Urothelium cell line (cell line): ENCODE measurements around the gene MAP2K1.
A peak's percentile ranks its signal among the peaks of the same experiment; 100 is the strongest.
"Not testable (repeated sequence)": the region's sequence is repeated elsewhere in the genome, so short reads cannot be mapped to it uniquely, and the experiment has no call there.

Experiments used
- DNase-seq: peaks from one replicate; pipeline ENCODE4 v3.0.0; 2011; ENCODE audit warnings: low spot score, mixed read lengths
- FAIRE-seq: peaks from 2 replicates; lab custom pipeline; 2011; peaks lifted over from hg19 to GRCh38; lab: Jason Lieb, UNC

MAP2K1 gene

DNA sequence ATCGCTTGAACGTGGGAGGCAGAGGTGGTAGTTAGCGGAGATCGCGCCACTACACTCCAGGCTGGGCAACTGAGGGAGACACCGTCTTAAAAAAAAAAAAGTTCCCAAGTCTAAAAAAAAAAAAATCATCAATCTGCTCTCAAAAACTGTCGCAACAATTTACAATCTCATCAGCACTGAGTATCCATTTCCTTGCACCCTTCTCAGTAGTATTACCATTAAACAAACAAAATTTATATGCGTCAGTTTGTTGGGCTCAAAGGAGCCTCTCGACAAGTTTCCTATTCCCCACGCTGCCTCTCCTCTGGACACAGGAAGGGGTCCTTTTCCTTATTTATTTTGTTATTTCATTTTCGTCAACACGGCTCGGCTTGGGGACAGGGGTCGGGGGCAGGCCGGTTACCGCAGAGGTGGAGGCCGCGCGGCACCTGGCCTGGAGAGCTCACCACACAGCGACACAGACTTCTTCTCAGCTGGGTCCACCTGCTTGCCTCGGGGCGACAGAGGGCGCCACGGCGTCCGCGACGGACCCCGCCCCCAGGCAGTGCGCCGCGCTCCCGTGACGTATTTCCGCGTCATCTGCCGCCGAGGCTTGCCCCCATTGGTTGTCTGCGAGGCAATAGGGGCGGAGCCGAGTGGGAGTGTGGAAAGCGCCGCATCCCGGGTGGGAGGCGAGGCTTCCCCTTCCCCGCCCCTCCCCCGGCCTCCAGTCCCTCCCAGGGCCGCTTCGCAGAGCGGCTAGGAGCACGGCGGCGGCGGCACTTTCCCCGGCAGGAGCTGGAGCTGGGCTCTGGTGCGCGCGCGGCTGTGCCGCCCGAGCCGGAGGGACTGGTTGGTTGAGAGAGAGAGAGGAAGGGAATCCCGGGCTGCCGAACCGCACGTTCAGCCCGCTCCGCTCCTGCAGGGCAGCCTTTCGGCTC lies at the start of gene MAP2K1:
Gene MAP2K1, plus strand, starts transcription at position 709 of the 920 bp plus-strand sequence. CDS start 436 bp downstream, outside the sequence.
- FAIRE-seq: peak; percentile 98

DNA sequence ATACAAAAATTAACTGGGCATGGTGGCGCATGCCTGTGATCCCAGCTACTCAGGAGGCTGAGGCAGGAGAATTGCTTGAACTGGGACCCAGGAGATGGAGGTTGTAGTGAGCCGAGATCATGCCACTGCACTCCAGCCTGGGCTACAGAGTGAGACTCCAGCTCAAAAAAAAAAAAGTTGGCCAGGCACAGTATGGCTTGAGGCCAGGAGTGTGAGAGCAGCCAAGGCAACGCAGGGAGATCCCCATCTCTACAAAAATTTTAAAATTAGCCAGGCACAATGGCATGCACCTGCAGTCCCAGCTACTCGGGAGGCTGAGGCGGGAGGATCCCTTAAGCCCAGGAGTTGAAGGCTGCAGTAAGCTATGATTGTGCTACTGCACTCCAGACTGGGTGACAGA lies 38.2 kb upstream of the MAP2K1 start:
- FAIRE-seq, DNase-seq: not testable (repeated sequence)

More for the DNA sequence above, at the start of gene MAP2K1:
- peak; percentile 100 for DNase-seq

DNA sequence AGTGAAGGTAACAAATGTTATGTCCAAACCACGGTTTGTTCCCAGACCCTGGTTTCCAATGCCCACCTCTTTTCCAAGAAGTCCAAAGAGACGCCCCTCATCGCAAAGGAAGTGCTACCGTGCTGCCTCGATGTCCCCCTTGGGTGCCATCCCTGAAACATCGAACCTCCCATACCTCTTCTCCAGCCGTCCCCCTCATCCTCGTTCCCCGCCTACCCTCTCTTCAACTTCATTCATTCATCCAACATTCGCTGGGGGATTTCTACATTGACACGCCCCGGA lies 30.7 kb upstream of the MAP2K1 start:
- DNase-seq: no peak
- FAIRE-seq: no peak

DNA sequence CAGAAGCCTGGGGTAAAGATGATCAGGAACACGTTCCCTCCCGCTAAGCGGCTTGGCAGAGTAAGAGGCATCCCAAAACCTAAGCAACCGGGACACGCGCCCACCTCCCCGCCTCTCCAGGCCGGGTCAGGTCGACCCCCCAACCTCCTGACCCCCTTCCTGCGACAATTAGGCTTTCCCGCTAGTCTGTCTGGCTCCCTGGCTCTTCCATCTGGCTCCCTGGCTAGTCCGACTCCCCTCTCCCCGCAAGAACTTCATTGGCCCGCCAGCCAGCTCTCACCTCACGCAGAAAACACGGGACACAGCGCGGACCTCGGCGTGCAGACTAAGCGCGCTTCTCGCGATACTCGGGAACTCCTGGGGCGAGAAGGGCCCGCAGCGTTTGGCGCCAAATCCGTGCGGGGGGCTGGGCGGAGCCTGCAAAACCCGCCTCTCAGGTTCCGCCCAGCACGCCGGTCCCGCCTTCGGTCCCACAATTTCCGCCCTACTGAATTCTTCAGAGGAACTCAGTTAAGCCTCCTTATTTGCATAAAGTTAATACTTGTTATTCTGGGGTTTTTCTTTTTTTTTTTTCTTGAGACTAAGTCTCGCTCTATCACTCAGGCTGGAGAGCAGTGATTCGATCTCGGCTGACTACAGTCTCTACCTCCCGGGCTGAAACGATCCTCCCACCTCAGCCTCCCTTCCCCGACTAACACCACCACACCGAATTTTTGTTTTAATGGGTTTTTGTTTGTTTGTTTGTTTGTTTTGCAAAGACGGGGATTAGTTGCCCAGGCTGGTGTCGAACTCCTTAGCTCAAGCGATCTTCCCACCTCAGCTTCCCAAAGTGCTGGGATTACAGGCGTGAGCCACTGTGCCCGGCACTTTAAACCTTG lies 30.1 kb upstream of the MAP2K1 start, which contains the start of gene TIPIN:
Gene TIPIN, minus strand, starts transcription at position 327 of the 878 bp plus-strand sequence. CDS start 3,738 bp downstream, outside the sequence.
- peak; percentile 100 for DNase-seq
- peak; percentile 68 for FAIRE-seq

DNA sequence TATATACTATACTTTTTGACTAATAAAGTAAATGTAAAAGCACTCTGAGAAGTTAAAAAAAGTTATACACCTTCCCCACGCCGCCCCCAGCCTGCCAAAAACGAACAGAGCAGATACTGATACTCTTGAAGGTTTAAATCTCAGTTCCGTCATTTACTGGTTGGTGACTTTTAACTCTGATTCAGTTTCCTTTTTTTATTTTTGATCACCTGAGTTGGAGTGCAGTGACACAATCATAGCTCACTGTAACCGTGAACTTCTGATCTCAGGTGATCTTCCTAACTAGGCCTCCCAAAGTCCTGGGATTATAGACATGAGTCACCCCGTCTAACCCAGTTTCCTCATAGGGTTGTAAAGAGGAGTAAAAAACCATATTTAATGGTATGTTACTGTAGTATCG lies 27.0 kb upstream of the MAP2K1 start:
- no peak for FAIRE-seq
- DNase-seq: no peak

DNA sequence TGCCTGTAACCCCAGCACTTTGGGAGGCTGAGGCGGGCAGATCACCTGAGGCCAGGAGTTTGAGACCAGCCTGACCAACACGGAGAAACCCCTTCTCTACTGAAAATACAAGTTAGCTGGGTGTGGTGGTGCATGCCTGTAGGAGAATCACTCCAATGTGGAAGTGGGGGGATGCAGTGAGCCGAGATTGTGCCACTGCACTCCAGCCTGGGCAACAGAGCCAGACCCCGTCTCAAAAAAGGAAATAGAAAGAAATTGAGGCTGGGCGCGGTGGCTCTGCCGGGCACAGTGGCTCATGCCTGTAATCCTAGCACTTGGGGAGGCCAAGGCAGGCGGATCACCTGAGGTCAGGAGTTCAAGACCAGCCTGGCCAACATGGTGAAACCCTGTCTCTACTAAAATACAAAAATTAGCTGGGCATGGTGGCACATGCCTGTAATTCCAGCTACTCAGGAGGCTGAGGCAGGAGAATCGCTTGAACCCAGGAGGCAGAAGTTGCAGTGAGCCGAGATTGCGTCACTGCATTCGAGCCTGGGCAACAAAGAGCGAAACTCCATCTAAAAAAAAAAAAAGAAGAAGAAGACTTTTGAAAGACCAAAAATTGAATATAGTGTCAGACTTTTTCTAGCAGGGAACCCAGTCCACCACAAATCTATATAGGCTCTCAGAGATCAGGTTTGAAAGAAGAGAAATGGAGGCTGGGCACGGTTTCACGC lies 24.8 kb upstream of the MAP2K1 start:
- not testable (repeated sequence) for FAIRE-seq, DNase-seq

DNA sequence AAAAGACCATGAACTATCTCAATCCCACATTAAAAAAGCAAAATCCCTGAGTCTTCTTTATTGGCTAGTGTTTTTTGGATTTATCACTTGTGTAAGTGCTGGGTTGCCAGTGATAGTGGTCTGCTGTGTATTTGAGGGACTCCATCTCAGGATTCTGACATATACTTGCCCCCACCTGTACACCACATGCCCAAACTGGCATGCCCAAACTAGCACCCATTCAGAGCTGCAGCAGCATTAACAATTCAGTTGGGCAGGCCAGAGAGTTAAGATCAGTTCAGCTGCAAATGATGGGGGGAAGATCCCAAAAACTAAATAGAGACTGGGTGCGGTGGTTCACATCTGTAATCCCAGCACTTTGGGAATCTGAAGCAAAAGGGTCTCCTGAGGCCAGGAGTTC lies 23.9 kb upstream of the MAP2K1 start:
- DNase-seq (no peak), FAIRE-seq (no peak)

DNA sequence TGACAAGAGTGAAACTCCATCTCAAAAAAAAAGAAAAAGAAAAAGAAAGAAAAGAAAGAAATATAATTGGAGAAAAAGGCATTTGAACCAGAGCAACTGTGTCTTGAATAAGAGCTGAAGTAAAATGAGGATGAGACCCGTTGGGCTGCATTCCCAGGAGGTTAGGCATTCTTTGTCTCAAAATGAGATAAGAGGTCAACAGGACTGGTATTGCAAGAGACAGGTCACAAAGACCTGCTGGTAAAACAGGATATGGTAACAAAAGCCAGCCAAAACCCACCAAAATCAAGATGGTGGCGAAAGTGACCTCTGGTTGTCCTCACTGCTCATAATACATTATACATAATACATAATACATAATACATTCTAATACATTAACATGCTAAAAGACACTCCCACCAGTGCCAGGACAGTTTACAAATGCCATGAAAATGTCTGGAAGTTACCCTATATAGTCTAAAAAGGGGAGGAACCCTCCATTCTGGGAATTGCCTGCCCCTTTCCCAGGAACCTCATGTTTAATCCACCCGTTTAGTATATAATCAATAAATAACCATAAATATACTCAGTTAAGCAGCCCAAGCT lies 21.7 kb upstream of the MAP2K1 start:
- FAIRE-seq: no peak
- DNase-seq: no peak

DNA sequence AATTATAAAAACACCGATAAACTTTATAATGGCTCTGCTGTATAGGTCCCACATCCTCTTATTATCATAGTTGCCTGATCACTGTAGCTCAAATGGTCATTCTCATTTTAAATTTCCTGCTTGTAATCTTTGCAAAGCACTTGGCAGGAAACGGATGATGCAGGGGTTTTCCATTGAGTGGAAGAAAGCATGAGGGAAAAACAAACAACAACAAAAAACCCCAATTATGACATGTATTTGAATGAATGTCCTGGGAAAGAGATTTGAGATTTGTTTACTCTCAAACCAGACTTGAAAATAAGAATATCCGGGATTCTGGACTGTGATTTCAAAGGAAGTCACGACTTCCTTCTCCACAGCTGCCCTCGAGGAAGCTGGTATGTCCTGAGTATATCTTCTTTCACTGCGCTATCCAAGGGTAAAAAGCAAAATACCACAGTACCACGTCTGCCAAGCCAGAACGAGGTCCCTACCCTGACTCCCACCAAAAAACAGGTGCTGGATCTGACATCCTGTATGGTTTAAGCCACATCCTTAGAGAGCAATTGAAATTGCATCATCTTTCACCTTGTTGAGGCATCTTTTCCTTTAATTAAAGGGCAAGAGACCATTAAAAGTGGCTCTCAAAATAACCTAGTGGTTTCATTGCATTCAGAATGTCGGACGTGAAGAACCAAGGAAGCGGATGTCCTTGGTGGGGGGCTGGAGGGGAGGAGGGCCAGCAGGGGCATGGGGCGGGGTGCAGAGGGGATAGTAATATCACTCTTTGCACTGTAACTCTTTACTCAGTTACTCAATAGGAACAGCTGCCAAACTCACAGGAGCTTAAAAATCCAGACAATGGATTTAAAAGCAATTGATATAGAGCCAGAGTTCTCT lies 16.7 kb upstream of the MAP2K1 start:
- no peak for FAIRE-seq

DNA sequence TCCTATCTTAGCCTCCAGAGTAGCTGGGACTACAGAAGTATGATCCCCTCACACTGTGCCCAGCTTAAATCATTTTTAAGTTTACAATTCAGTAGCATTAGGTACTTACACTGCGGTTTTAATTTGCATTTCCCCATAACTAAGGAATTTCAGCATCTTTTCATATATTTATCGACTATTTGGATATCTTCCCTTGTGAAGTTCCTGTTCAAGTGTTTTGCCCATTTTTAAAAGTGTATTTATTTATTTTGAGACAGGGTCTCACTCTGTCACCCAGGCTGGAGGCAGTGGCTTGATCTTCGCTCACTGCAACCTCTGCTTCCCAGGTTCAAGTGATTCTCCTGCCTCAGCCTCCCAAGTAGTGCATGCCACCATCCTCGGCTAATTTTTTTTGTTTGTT lies 12.5 kb upstream of the MAP2K1 start:
- FAIRE-seq: no peak

More for the DNA sequence above, 16.7 kb upstream of the MAP2K1 start:
- DNase-seq: peak; percentile 49

DNA sequence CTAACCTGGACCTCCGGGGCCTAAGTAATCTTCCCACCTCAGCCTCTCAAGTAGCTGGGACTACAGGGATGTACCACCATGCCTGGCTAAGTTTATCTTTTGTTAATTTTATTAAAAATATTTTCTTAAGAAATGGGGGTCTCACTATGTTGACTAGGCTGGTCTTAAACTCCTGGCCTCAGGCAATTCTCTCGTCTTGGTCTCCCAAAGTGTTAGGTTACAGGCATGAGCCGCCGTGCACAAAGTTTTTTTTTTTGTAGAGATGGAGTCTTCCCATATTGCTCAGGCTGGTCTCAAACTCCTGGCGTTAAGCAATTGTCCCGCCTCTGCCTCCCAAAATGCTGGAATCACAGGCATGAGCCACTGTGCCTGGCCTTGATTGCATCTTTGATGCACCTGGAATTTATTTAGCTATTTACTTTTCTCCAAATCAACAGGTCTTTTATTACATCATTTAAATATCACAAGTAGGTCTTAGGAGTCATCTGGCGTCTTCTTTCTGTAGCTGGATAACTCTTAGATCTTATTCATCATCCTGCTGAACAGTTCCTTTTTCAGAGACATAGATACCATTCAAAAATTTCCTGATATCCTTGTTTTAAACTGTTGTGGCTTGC lies 7.8 kb upstream of the MAP2K1 start:
- FAIRE-seq (no peak), DNase-seq (no peak)

More for the DNA sequence above, 12.5 kb upstream of the MAP2K1 start:
- no peak for DNase-seq

DNA sequence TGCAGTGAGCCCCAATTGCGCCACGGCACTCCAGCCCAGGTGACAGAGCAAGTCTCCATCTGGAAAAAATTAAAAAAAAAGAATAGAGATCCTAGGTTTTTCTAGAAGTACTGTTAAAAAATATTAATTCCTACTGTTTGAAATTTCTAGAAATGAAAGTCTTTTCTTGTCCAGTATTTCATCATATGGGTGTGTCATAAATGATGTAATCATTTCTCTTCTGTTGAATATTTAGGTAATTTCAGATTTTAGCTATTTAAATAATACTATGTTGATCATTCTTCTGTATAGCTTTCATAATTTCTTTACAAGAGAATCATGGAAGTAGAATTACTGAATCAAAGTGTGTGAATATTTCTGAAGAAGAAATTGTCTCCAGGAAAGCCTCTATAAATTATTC lies 5.3 kb upstream of the MAP2K1 start:
- FAIRE-seq, DNase-seq: not testable (repeated sequence)

DNA sequence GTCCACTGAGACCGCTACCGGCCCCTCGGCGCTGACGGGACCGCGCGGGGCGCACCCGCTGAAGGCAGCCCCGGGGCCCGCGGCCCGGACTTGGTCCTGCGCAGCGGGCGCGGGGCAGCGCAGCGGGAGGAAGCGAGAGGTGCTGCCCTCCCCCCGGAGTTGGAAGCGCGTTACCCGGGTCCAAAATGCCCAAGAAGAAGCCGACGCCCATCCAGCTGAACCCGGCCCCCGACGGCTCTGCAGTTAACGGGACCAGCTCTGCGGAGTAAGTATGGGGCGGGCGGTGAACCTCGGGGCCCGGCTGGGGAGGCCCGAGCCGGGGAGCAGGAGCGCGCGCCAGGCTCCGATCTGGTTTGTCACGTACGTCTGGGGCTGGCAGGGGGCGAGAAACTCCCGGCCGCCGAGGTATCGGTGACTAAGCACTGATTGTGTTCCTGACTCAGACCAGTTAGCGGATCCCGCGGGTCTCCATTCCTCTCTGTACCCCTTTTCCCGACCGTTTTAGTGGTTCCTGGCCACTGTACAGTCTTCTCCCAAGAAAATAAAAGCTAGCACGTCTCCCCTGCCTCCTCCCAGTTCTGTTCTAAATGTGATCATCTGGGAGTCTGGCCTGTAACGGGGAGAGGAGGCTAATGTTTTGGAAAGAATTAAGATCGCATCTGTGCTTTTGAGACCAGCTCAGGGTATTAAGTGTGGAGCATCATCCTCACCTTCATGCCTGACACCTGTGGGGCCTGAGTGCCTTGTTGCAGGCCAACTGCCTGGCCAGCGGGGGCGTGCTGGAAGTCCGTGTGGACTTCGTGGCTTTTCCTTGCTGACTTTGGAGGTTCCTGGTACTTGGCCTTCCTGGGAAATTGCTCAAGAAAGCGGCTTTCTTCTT lies 691 bp downstream of the MAP2K1 start:
- peak; percentile 74 for DNase-seq
- no peak for FAIRE-seq

DNA sequence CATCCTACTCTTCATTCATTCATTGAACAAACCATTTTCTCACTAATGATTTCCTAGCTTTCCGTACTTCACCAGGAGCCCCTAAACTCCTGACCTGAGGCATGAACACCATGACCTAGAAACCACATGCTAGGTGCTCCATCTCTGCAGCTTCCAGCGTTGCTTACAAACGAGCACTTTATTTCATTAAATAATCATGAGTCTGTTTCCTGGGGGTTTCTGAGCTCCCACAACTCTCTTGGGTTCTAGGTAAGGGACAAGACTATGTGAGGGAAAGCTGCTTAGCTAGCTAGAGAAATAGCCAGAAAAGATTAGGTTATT lies 1.3 kb downstream of the MAP2K1 start:
- DNase-seq: no peak
- no peak for FAIRE-seq

DNA sequence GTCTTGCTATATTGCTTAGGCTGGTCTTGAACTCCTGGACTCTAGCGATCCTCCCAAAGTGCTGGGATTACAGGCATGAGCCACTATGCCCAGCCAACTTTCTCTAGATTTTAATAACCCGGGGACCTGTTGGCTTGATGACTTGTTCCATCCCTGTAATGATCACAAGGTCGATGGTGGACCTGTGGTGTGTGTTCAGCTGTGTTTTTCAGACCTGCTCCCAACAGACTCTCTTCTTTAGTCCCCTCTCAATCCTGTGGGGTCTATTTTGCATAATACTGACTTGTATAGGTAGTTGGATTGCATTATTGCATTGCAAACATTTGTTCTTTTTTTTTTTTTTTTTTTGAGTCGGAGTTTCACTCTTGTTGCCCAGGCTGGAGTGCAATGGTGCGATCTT lies 1.9 kb downstream of the MAP2K1 start:
- no peak for DNase-seq
- FAIRE-seq: no peak

DNA sequence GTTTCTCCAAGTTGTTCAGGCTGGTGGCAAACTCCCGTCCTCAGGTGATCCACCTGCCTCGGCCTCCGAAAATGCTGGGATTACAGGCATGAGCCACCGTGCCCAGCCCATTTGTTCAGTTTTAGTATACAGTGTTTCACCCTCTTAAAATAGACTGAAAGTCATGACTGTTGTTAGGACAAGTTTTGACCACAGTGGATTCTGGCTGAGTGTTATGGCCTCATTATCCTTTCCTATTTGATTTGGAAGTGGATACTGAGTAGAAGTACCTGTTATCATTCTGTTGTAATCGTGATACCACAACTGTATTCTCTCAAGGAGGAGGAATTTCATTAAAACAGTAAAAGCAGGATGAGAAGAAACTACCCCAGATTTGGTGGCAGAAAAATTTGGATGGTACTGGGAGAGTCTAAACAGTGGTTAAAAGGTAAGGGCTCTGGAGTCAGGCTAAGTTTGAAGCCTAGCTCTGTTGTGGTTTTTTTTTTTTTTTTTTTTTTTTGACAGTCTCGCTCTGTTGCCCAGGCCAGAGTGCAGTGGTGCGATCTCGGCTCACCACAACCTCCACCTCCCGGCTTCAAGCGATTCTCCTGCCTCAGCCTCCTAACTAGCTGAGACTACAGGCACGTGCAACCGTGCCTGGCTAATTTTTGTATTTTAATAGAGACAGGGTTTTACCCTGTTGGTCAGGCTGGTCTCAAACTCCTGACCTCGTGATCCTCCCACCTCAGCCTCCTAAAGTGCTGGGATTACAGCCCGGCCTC lies 2.6 kb downstream of the MAP2K1 start:
- no peak for FAIRE-seq
- no peak for DNase-seq

DNA sequence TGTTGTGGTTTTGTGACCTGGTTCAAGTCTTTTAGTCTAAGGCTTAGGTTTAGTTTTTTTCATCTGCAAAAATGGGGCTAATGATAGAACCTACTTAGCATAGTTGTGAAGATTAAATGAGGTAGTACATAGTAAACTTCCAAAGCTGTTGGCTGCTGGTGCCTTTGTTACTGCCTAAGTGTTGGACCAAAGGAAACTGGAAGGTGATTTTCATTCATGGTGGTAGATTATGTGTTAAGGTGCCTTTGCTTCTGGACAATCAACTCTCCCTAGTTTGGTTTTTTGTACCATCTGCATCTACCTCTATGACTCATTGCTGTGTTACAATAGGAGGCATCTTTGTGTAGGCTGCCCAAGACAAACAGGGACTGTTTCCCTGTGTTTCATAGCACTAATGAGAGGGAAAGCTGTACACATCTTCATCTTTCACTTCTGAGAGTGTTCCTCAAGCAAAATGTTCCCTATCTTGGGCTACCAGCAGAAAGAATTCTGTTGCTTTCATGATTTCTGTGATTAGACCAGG lies 3.2 kb downstream of the MAP2K1 start:
- DNase-seq (no peak), FAIRE-seq (no peak)
